Spleen (tissue), 11 donors: ENCODE results near the gene CSNK2A1. TPM values are rescaled to one million over a fixed set of nuclear protein-coding genes. Genes with fewer than 3 reads are reported as not detected.
"Not testable (repeated sequence)": the region's sequence is repeated elsewhere in the genome, so short reads cannot be mapped to it uniquely, and the experiment has no call there.

ENCODE experiments used
- DNase-seq: peaks from one replicate; pipeline ENCODE4 v3.0.0-alpha.2; 2020
- H3K27ac ChIP-seq, 8 donors: fragments of 200-600 bp; sonication (generic) in 7 of 8; 1 replicate in 4 of 8; 2 replicates in 4 of 8; pipeline versions ENCODE4 v1.5.0 to v1.8.0; 2016 to 2021; ENCODE audit warnings: inconsistent platforms in 4 of 8, mild to moderate bottlenecking in 4 of 8, moderate library complexity in 1 of 8
- H3K27me3 ChIP-seq, 7 donors: fragments of 200-600 bp; sonication (generic) in 6 of 7; replicated peaks in 1 of 7; 1 replicate in 4 of 7; 2 replicates in 3 of 7; pipeline versions ENCODE4 v1.5.0 to v1.8.0; 2016 to 2021; ENCODE audit warnings: inconsistent platforms in 3 of 7, mild to moderate bottlenecking in 1 of 7
- H3K36me3 ChIP-seq, 6 donors: fragments of 200-600 bp; sonication (generic) in 5 of 6; 1 replicate in 4 of 6; 2 replicates in 2 of 6; pipeline versions ENCODE4 v1.5.0 to v1.8.0; 2016 to 2021; ENCODE audit warnings: inconsistent platforms in 2 of 6
- H3K4me1 ChIP-seq, 6 donors: fragments of 200-600 bp; sonication (generic) in 5 of 6; 1 replicate in 3 of 6; 2 replicates in 3 of 6; pipeline versions ENCODE4 v1.5.0 to v1.8.0; 2016 to 2021; ENCODE audit warnings: inconsistent platforms in 3 of 6
- H3K4me3 ChIP-seq, 8 donors: fragments of 200-600 bp; sonication (generic) in 7 of 8; 1 replicate in 4 of 8; 2 replicates in 4 of 8; pipeline versions ENCODE4 v1.5.0 to v1.8.0; 2016 to 2021; ENCODE audit warnings: inconsistent platforms in 4 of 8, mild to moderate bottlenecking in 4 of 8, moderate library complexity in 2 of 8
- H3K9me3 ChIP-seq, 8 donors: fragments of 200-600 bp; sonication (generic) in 7 of 8; 1 replicate in 4 of 8; 2 replicates in 4 of 8; pipeline versions ENCODE4 v1.5.0 to v1.8.0; 2016 to 2021; ENCODE audit warnings: inconsistent platforms in 4 of 8
- POLR2A ChIP-seq, 3 donors: fragments of 450-650 bp; IDR thresholded peaks; one replicate each; pipeline ENCODE4 v1.5.1; 2017; ENCODE audit warnings: antibody characterized with exemption in 3 of 3, mild to moderate bottlenecking in 1 of 3
- POLR2AphosphoS5 ChIP-seq, 3 donors: sonication (generic); formaldehyde crosslinking; IDR thresholded peaks; one replicate each; pipeline ENCODE4 v1.5.1; 2017; ENCODE audit warnings: antibody characterized with exemption in 3 of 3
- WGBS, 5 donors: extraction: QIAGEN DNeasy Blood & Tissue Kit in 3 of 5; methylation state at CpG; one replicate each; pipeline versions ENCODE4 v1.1.5 to v1.1.7; 2013 to 2018; 5-methylcytosine and 5-hydroxymethylcytosine counted together
- intact Hi-C: fragments of 100-400 bp; cut with DNase I; formaldehyde crosslinking; loops from one replicate; pipeline ENCODE4 v1.15.0; 2023; ENCODE audit warnings: low total_unique reads
- polyA plus RNA-seq, 3 donors: library from polyadenylated mRNA; stranded (reverse); fragments of 200-250 nt; gene quantifications; one replicate each; pipeline ENCODE4 v1.2.1, GENCODE V29; 2013
- total RNA-seq, 7 donors: library from RNA; depleted of rRNA in 3 of 7; stranded (reverse); fragments of >200 nt in 3 of 7; fragmentation: NEBNext Ultra II Directional in 4 of 7; extraction: Animal tissue kit (Norgen Biotek cat#: 25700) in 4 of 7; gene quantifications; one replicate each; pipeline versions ENCODE4 v1.1.0 to v1.2.1, GENCODE V29; 2016 to 2021
- TF ChIP-seq, protein P1 (sequence below), 11 experiments: fragments of 200-600 bp in 7 of 11; fragments of 450-650 bp in 4 of 11; sonication (generic) in 4 of 11; IDR thresholded peaks in 8 of 11; conservative IDR thresholded peaks in 3 of 11; 1 replicate in 7 of 11; 2 replicates in 4 of 11; pipeline versions ENCODE4 v1.4.0 to v1.8.0; 2016 to 2021; ENCODE audit warnings: antibody characterized with exemption in 11 of 11, inconsistent platforms in 4 of 11, mild to moderate bottlenecking in 1 of 11
- donor health status: healthy with polysubstance abuse.
- donor health status: DM: no; HTN: no; CAD: no; lungs with moderate emphysema.
- donor health status: DM: no; HTN: no; CAD: no.
- donor health status: Bipolar disorder and iron deficiency.
- donor health status: healthy.
- donor health status: DM: no; HTN: no; CAD: no.
- donor health status: DM: yes; HTN: yes; CAD: no.

Gene CSNK2A1
- total and polyA plus RNA-seq, 10 donors, result 16.4 to 92.9 (median 88.1) TPM

DNA sequence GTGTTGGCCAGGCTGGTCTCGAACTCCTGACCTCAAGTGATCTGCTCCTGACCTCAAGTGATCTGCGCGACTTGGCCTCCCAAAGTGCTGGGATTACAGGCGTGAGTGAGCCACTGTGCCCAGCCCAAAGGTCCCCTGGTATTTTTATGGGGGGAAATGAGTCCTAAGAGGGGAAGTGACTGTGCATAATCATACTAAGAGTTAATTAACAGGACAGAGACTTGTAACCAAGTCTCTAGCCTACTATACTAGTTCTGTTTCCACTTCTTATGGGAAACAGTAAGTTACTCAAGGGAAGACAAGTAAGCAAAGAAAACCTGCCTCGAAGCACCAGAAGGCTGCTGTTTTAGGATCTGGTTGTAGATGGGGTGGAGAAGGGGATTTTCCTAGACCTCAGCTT, 38.6 kb upstream of the CSNK2A1 start:
- peaks cover 0 to 55% (median 3%) of the 10 kb centered on the region in 7 donors for H3K27me3 ChIP-seq
- 57 to 67% (median 62%) methylated on average over 5 of the region's 5 CpGs for WGBS, 5 donors
- DNase-seq, result no peak

DNA sequence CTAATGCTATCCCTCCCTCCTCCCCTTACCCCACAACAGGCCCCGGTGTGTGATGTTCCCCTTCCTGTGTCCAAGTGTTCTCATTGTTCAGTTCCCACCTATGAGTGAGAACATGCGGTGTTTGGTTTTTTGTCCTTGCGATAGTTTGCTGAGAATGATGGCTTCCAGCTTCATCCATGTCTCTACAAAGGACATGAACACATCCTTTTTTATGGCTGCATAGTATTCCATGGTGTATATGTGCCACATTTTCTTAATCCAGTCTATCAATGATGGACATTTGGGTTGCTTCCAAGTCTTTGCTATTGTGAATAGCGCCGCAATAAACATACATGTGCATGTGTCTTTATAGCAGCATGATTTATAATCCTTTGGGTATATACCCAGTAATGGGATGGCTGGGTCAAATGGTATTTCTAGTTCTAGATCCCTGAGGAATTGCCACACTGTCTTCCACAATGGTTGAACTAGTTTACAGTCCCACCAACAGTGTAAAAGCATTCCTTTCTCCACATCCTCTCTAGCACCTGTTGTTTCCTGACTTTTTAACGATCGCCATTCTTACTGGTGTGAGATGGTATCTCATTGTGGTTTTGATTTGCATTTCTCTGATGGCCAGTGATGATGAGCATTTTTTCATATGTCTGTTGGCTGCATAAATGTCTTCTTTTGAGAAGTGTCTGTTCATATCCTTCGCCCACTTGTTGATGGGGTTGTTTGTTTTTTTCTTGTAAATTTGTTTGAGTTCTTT, 35.5 kb upstream of the CSNK2A1 start:
- intact Hi-C loops, H3K36me3 ChIP-seq, H3K4me1 ChIP-seq, H3K27ac ChIP-seq, H3K9me3 ChIP-seq, DNase-seq, H3K4me3 ChIP-seq: not testable (repeated sequence)
- H3K27me3 ChIP-seq, result peaks cover 0 to 53% (median 8%) of the 10 kb centered on the region in 7 donors
- WGBS, 5 donors, result 76 to 82% (median 79%) methylated on average over 7 to 8 of the region's 8 CpGs

More for the DNA sequence above, 38.6 kb upstream of the CSNK2A1 start:
- H3K4me1 ChIP-seq, result no peaks in the 10 kb centered on the region
- intact Hi-C loops, result no loop called here
- H3K4me3 ChIP-seq, result no peak overlapping the region
- TF ChIP-seq POLR2A (IDR thresholded peaks at IDR 0.05) (no peak), POLR2AphosphoS5 (IDR thresholded peaks at IDR 0.05) (no peak)
- TF ChIP-seq, protein P1, sequence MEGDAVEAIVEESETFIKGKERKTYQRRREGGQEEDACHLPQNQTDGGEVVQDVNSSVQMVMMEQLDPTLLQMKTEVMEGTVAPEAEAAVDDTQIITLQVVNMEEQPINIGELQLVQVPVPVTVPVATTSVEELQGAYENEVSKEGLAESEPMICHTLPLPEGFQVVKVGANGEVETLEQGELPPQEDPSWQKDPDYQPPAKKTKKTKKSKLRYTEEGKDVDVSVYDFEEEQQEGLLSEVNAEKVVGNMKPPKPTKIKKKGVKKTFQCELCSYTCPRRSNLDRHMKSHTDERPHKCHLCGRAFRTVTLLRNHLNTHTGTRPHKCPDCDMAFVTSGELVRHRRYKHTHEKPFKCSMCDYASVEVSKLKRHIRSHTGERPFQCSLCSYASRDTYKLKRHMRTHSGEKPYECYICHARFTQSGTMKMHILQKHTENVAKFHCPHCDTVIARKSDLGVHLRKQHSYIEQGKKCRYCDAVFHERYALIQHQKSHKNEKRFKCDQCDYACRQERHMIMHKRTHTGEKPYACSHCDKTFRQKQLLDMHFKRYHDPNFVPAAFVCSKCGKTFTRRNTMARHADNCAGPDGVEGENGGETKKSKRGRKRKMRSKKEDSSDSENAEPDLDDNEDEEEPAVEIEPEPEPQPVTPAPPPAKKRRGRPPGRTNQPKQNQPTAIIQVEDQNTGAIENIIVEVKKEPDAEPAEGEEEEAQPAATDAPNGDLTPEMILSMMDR (IDR thresholded peaks at IDR 0.05 in 8 of 11, conservative IDR thresholded peaks at IDR 0.05 in 3 of 11), result no peak
- H3K36me3 ChIP-seq, result no peaks in the 10 kb centered on the region
- no peaks in the 10 kb centered on the region for H3K9me3 ChIP-seq
- no peak overlapping the region for H3K27ac ChIP-seq

DNA sequence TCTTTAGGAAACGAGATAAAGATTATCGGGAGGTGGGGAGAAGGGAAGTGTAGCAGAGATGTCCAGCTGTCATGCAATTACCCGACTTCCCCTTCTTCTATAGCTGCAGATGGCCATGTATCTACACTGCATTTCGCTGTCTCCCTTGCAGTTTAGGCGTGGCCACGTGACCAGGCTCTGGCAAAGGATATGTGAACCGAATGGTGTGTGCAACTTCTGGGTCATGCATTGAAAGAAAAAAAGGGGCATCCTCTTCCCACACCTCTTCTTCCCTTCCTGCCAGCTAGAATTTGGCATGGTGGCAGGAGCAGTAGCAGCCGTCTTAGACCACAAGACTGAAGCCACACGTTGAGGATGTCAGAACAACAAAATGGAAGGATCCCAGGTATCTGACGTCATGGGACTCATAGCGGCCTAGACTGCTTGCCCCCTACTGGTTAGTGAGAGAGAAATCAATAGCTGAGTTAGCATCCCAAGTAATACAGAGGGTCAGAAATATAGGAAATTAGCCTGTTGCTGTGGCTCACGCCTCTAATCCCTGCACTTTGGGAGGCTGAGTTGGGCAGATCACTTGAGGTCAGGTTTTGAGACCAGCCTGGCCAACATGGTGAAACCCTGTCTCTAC, 33.7 kb upstream of the CSNK2A1 start:
- intact Hi-C loops, result no loop called here
- 47 to 68% (median 51%) methylated on average over 12 of the region's 12 CpGs for WGBS, 5 donors
- no peak for DNase-seq

DNA sequence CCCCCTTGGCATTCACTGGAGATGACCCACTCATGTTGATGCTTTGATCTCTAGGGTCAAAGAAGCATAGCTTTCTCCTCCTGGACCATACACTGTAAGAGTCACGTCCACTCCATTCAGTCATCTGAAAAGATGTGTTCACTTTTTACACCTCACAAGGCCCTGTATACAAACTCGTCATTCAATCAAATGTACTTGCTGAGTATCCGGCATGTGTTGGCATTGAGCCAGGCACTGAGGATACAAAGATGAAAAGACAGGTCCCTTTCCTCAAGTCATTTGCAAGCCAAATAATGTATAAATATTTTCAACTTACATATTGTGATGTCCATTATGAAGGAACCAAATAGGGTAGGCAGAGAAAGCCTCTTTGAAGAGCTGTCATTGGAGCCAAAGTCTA, 32.6 kb upstream of the CSNK2A1 start:
- H3K4me1 ChIP-seq, result peaks cover 0 to 9% (median 0%) of the 10 kb centered on the region in 6 donors
- no peaks in the 10 kb centered on the region for H3K9me3 ChIP-seq
- TF ChIP-seq POLR2A (IDR thresholded peaks at IDR 0.05) (no peak), POLR2AphosphoS5 (IDR thresholded peaks at IDR 0.05) (no peak)
- TF ChIP-seq, protein P1 (IDR thresholded peaks at IDR 0.05 in 8 of 11, conservative IDR thresholded peaks at IDR 0.05 in 3 of 11), result no peak
- no peak overlapping the region for H3K4me3 ChIP-seq
- no peaks in the 10 kb centered on the region for H3K36me3 ChIP-seq
- H3K27me3 ChIP-seq, result peaks cover 0 to 53% (median 18%) of the 10 kb centered on the region in 7 donors
- 60 to 78% (median 71%) methylated on average over 3 of the region's 3 CpGs for WGBS, 5 donors
- no peak overlapping the region for H3K27ac ChIP-seq
- no peak for DNase-seq
- intact Hi-C loops, result no loop called here

More for the DNA sequence above, 33.7 kb upstream of the CSNK2A1 start:
- no peaks in the 10 kb centered on the region for H3K4me1 ChIP-seq
- H3K27ac ChIP-seq, result no peak overlapping the region
- H3K27me3 ChIP-seq, result peaks cover 0 to 53% (median 13%) of the 10 kb centered on the region in 7 donors
- TF ChIP-seq POLR2AphosphoS5 (IDR thresholded peaks at IDR 0.05), result no peak
- TF ChIP-seq, protein P1 (IDR thresholded peaks at IDR 0.05 in 8 of 11, conservative IDR thresholded peaks at IDR 0.05 in 3 of 11), result no peak
- no peak for TF ChIP-seq POLR2A (IDR thresholded peaks at IDR 0.05)
- H3K4me3 ChIP-seq, result no peak overlapping the region
- H3K9me3 ChIP-seq, result no peaks in the 10 kb centered on the region
- H3K36me3 ChIP-seq, result no peaks in the 10 kb centered on the region
